Lower leg skin (tissue), 4 donors: ENCODE measurements around the gene TAF3. TPM values are rescaled to one million over a fixed set of nuclear protein-coding genes. Genes with fewer than 3 reads are reported as not detected.

Experiments
- DNase-seq, 2 donors: peaks; one replicate each; pipeline ENCODE4 v3.0.0-alpha.2; 2019; ENCODE audit warnings: low spot score in 2 of 2
- H3K4me3 ChIP-seq: fragments of 200-600 bp; sonication (generic); 2 replicates; pipeline ENCODE4 v1.5.1; 2017; ENCODE audit warnings: mild to moderate bottlenecking, low read depth; ENCODE audit not compliant: poor library complexity, severe bottlenecking
- POLR2A ChIP-seq, 2 donors: fragments of 450-650 bp; IDR thresholded peaks; one replicate each; pipeline ENCODE4 v1.6.1; 2016 to 2017; ENCODE audit warnings: antibody characterized with exemption in 2 of 2, mild to moderate bottlenecking in 1 of 2, moderate library complexity in 1 of 2
- WGBS, 2 donors: methylation state at CpG; one replicate each; pipeline ENCODE4 v1.1.5; 2018; 5-methylcytosine and 5-hydroxymethylcytosine counted together
- intact Hi-C: fragments of 100-400 bp; cut with DNase I; formaldehyde crosslinking; loops from one replicate; pipeline ENCODE4 v1.15.0; 2023; ENCODE audit warnings: low total_unique reads
- total RNA-seq, 4 donors: library from RNA; depleted of rRNA; stranded (reverse); fragments of >200 nt; gene quantifications; one replicate each; pipeline ENCODE4 v1.1.0, GENCODE V29; 2016
- TF ChIP-seq, protein P1 (sequence below), 3 donors: fragments of 450-650 bp; IDR thresholded peaks; one replicate each; pipeline ENCODE4 v1.5.1; 2016; ENCODE audit warnings: antibody characterized with exemption in 3 of 3, mild to moderate bottlenecking in 3 of 3, moderate library complexity in 2 of 3

Gene TAF3
- total RNA-seq, 4 donors from 2014 or later: 5.0 to 8.3 (median 7.7) TPM

DNA sequence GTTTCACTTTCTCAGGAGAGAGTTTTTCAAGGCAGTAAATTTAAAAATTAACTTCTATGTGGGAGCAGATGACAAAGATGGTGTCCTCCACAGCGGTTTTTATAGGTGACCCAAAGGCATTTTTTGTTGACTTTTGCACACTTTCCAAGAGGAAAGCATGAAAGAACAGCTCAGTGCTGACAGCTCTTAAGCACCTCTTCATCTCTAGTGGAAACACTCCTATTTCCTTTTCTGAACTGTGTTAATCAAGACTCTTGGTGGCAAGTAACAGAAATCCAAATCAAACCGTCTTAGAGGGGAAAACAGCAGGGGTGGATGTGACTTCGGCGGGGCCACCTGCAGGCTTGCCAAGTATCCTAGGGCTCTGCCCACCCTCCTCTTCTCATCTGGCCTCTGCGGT is 164.4 kb downstream of the TAF3 start:
- DNase-seq: no peak
- TF ChIP-seq, protein P1, sequence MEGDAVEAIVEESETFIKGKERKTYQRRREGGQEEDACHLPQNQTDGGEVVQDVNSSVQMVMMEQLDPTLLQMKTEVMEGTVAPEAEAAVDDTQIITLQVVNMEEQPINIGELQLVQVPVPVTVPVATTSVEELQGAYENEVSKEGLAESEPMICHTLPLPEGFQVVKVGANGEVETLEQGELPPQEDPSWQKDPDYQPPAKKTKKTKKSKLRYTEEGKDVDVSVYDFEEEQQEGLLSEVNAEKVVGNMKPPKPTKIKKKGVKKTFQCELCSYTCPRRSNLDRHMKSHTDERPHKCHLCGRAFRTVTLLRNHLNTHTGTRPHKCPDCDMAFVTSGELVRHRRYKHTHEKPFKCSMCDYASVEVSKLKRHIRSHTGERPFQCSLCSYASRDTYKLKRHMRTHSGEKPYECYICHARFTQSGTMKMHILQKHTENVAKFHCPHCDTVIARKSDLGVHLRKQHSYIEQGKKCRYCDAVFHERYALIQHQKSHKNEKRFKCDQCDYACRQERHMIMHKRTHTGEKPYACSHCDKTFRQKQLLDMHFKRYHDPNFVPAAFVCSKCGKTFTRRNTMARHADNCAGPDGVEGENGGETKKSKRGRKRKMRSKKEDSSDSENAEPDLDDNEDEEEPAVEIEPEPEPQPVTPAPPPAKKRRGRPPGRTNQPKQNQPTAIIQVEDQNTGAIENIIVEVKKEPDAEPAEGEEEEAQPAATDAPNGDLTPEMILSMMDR (IDR thresholded peaks at IDR 0.05): no peak
- TF ChIP-seq POLR2A (IDR thresholded peaks at IDR 0.05): no peak
- intact Hi-C loops: no loop called here
- 88 to 92% methylated on average over 5 of the region's 5 CpGs for WGBS, 2 donors
- H3K4me3 ChIP-seq: no peak overlapping the region

DNA sequence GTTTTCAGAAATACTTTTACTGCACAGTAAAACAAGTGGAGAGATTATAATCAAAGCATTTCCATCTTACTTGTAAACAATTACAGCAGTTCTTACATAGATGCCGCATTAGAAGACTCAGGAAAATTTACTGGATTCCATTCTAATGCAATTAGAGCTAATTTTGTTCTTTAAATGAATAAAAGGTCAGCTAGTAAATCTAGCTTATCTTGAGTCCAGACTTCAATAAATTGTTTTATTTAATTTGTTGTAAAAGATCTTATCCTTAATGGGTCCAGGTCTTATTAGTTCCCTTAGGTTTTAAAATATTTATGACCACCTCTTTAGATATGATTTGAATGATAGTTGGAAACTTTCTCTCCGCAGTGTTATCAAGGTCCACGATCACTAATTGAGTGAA is 166.0 kb downstream of the TAF3 start:
- intact Hi-C loops: no loop called here
- H3K4me3 ChIP-seq: no peak overlapping the region
- no peak for TF ChIP-seq POLR2A (IDR thresholded peaks at IDR 0.05)
- TF ChIP-seq, protein P1 (IDR thresholded peaks at IDR 0.05): no peak
- WGBS, 2 donors: 95 to 96% methylated on average over 3 of the region's 3 CpGs
- no peak for DNase-seq

DNA sequence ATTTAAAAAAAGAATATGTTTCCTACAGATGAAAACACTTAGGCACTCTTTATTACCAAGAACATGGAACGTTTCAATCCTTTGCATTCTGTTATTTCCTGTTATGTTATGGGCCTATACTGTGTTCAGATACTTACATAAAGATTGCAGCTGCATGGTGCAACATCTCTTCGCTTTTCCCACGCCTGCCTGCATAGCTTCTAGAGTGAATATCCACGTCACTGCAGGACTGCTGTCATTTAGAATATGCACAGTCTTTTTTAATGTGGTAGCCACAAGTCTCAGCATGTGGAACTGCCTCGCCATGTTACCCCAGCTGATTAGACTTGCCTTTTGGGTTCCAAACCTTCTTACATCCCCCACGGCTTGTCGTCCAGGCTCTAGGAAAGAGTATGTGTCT is 166.6 kb downstream of the TAF3 start:
- intact Hi-C loops: no loop called here
- H3K4me3 ChIP-seq: no peak overlapping the region
- no peak for DNase-seq
- WGBS, 2 donors: 80 to 81% methylated on average over 7 of the region's 7 CpGs
- TF ChIP-seq POLR2A (IDR thresholded peaks at IDR 0.05): no peak
- TF ChIP-seq, protein P1 (IDR thresholded peaks at IDR 0.05): no peak

DNA sequence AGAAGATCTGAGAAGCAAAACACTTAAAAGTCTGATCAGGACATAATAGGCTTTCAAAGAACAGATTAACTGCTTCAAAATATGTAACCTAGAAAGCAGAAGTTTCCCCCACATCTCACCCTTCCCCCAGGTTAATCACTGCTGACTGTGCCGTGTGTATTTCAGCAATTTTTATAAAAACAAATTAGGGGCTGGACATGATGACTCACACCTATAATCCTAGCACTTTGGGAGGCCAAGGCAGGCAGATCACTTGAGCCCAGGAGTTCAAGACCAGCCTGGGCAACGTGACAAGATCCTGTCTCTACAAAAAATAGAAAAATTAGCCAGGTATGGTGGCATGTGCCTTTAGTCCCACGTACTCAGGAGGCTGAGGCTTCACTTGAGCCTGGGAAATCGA is 168.5 kb downstream of the TAF3 start:
- H3K4me3 ChIP-seq: no peak overlapping the region

DNA sequence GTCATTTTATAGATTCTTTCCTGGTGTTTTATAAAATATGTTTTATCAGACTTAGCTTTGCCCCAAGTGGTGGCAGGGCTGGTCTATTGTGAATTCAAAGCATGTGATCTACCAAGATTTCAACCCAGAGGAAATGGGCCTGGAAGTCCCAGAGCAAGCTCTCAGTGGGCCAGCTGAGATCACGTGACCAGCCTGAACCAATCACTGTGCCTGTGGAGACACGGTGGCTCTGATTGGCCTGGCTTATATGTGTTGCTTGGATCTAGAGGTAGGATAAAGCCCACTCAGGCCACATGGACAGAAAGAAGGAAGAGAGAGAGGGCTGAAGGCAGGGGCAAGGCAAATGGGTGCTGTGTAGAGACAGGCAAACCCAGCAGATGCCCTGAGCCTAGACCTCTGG is 170.7 kb downstream of the TAF3 start:
- WGBS, 2 donors: 95 to 100% methylated on average over 2 of the region's 2 CpGs
- intact Hi-C loops: no loop called here
- H3K4me3 ChIP-seq: no peak overlapping the region
- TF ChIP-seq, protein P1 (IDR thresholded peaks at IDR 0.05): no peak
- no peak for TF ChIP-seq POLR2A (IDR thresholded peaks at IDR 0.05)
- DNase-seq: no peak

More for the DNA sequence above, 168.5 kb downstream of the TAF3 start:
- no peak for DNase-seq
- TF ChIP-seq POLR2A (IDR thresholded peaks at IDR 0.05): no peak
- TF ChIP-seq, protein P1 (IDR thresholded peaks at IDR 0.05): no peak
- 80 to 82% methylated on average over 4 of the region's 4 CpGs for WGBS, 2 donors
- intact Hi-C loops: no loop called here

DNA sequence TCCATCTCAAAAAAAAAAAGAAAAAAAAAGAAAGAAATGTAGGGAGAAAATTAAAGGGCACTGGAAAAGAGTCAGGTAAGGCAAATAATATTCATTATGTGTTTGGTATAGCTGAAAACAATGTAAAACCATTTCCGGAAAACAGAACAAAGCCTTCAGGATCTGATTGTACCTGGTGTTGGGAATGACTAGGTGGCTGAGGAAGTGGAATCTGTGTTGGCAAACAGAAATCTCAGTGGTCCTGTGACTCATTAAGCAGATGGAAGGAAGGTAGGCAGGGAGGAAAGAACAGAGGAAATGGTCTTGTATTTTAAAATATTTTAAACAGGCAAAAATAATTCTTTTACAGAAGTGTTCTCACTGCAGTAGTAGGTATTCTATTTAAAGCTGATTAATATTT is 180.5 kb downstream of the TAF3 start:
- no peak for TF ChIP-seq POLR2A (IDR thresholded peaks at IDR 0.05)
- TF ChIP-seq, protein P1 (IDR thresholded peaks at IDR 0.05): no peak
- no peak for DNase-seq
- WGBS, 2 donors: 91 to 92% methylated on average over 1 of the region's 1 CpG
- no peak overlapping the region for H3K4me3 ChIP-seq
- intact Hi-C loops: no loop called here
